SU-DHL-6 (cell line): ENCODE data around the gene TGOLN2.

ENCODE experiments used
- EZH2phosphoT487 ChIP-seq: fragments of 200-600 bp; sonication (generic), shearing (Covaris generic); conservative IDR thresholded peaks from 2 replicates; pipeline ENCODE4 v1.6.1; 2018; ENCODE audit warnings: mild to moderate bottlenecking, antibody characterized with exemption, low read length, moderate library complexity, mixed read lengths
- TF ChIP-seq, protein P1 (sequence below): fragments of 200-600 bp; sonication (generic); IDR thresholded peaks from one replicate; pipeline ENCODE4 v1.5.1; 2017; ENCODE audit warnings: antibody characterized with exemption, mild to moderate bottlenecking, low read length, moderate library complexity; ENCODE audit not compliant: insufficient read depth, poor library complexity, severe bottlenecking

DNA sequence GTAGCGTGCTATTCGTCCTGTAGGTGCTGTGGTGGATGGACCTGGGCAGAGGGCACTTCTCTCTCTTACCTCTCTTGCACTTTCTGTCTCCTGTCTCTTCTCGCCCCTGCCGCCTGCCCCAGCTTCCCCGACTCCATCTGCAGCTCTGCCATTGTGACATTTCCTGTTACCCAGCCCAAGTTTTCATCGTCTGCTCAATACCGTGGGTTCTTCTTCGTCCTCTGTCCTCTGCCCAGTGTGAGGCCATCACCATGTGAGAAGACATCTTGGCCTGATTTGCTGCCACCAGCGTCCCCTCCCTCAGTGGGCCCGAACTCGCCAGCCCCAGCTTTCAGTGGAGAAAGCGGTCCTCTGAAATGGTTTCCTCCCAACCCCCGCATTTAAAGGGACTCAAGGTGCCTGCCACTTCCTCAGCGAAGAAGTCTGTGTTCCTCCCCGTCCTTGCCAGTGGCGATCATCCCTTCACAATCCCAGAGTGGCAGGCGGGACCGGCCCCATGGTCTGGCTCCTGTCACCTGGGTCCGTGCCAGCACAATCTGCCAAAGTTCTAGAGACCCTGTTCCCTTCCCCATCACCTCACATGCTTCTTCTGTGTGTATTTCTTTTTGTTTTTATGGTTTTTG, 18.0 kb downstream of the TGOLN2 start:
- TF ChIP-seq, protein P1, sequence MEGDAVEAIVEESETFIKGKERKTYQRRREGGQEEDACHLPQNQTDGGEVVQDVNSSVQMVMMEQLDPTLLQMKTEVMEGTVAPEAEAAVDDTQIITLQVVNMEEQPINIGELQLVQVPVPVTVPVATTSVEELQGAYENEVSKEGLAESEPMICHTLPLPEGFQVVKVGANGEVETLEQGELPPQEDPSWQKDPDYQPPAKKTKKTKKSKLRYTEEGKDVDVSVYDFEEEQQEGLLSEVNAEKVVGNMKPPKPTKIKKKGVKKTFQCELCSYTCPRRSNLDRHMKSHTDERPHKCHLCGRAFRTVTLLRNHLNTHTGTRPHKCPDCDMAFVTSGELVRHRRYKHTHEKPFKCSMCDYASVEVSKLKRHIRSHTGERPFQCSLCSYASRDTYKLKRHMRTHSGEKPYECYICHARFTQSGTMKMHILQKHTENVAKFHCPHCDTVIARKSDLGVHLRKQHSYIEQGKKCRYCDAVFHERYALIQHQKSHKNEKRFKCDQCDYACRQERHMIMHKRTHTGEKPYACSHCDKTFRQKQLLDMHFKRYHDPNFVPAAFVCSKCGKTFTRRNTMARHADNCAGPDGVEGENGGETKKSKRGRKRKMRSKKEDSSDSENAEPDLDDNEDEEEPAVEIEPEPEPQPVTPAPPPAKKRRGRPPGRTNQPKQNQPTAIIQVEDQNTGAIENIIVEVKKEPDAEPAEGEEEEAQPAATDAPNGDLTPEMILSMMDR = no peak
- no peak for TF ChIP-seq EZH2phosphoT487
